ENCODE results near the gene SLC47A1. TPM values are rescaled to one million over a fixed set of nuclear protein-coding genes. Genes with fewer than 3 reads are reported as not detected.

SLC47A1 gene
- total and polyA plus RNA-seq, 9 donors = 2.1 to 89.9 (median 10.6) TPM

GRCh38 chr17:19583871-19584270 lies 50.2 kb downstream of the SLC47A1 start:
- Histone ChIP-seq H3K27me3 (no peaks in the 10 kb centered on the region), H3K36me3 (no peaks in the 10 kb centered on the region), H3K4me1 (ENCODE audit: insufficient read depth) (peaks cover 4% of the 10 kb centered on the region), H3K27ac (no peak overlapping the region), H3K9me3 (no peaks in the 10 kb centered on the region), H3K4me3 (no peak overlapping the region)
- no peak for DNase-seq
- intact Hi-C loops (cut with DNase I) = loop anchor here in 1 of 4 donors (5.0 kb wide), 1 partner anchor 52 kb away; the partner anchor contains the start of gene SLC47A1
- TF ChIP-seq EP300 (IDR thresholded peaks at IDR 0.05) (no peak), POLR2A (IDR thresholded peaks at IDR 0.05) (no peak), CTCF (IDR thresholded peaks at IDR 0.05) (no peak)
- 81 to 87% (median 85%) methylated on average over 8 of the region's 8 CpGs for WGBS, 3 donors

DNA sequence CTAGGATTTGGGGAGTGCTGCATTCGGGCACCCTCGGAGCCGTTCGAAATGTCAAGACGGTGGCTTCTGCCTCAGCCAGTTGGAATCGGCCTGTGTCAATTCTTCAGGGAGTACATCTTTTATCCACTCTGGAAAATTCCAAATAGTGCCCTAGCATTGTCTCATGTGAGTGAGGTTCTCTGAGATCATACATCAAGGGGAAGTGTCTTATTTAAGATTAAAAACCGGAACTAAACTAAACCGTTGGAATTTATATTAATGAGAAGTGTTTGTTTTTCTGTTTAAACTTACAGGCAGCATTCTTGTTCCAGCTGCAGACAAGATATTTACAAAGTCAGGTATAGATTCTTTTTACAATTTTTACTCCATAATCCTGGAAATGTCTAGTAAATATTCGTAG lies 56.8 kb downstream of the SLC47A1 start:
- TF ChIP-seq CTCF (IDR thresholded peaks at IDR 0.05) = no peak
- TF ChIP-seq EP300 (IDR thresholded peaks at IDR 0.05) = no peak
- no peak for TF ChIP-seq POLR2A (IDR thresholded peaks at IDR 0.05)
- no peak overlapping the region for H3K4me3 ChIP-seq
- no peaks in the 10 kb centered on the region for H3K9me3 ChIP-seq
- H3K27me3 ChIP-seq = no peaks in the 10 kb centered on the region
- H3K4me1 ChIP-seq (ENCODE audit: insufficient read depth) = no peaks in the 10 kb centered on the region
- intact Hi-C loops (cut with DNase I) = no loop called here
- no peak for DNase-seq
- H3K36me3 ChIP-seq = no peaks in the 10 kb centered on the region
- H3K27ac ChIP-seq = no peak overlapping the region
- 77 to 80% (median 79%) methylated on average over 9 of the region's 9 CpGs for WGBS, 3 donors

- Histone ChIP-seq H3K27me3 (no peaks in the 10 kb centered on the region), H3K4me3 (no peak overlapping the region), H3K4me1 (ENCODE audit: insufficient read depth) (no peaks in the 10 kb centered on the region), H3K36me3 (no peaks in the 10 kb centered on the region), H3K27ac (no peak overlapping the region), H3K9me3 (no peaks in the 10 kb centered on the region)
- WGBS, 3 donors = 82 to 87% (median 86%) methylated on average over 8 of the region's 8 CpGs
- TF ChIP-seq CTCF (IDR thresholded peaks at IDR 0.05) (no peak), POLR2A (IDR thresholded peaks at IDR 0.05) (no peak), EP300 (IDR thresholded peaks at IDR 0.05) (no peak)
- intact Hi-C loops (cut with DNase I) = no loop called here
- no peak for DNase-seq
Observed at GRCh38 chr17:19590912-19591551, 57.4 kb downstream of the SLC47A1 start.

DNA sequence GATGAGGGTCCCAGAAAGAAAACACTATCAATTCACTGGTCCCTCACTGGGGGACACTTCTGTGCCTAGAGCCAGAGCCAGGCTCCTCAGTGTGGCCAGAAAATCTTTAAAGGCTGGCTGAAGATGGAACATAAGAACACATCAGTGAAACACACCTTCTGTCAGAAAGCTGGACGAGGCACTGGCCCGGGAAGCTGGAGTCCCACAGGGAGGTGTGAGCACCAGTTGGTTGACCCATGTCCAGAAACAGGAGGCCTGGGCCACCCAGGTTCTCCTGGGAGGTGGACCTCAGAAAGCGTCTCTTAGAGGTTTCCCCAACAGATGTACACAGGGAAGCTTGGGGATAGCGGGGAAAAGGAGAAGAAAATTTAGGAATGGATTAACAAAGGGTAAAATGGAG lies 58.7 kb downstream of the SLC47A1 start:
- no peak for DNase-seq
- Histone ChIP-seq H3K27me3 (no peaks in the 10 kb centered on the region), H3K36me3 (no peaks in the 10 kb centered on the region), H3K4me3 (no peak overlapping the region), H3K9me3 (no peaks in the 10 kb centered on the region), H3K4me1 (ENCODE audit: insufficient read depth) (no peaks in the 10 kb centered on the region), H3K27ac (no peak overlapping the region)
- intact Hi-C loops (cut with DNase I) = no loop called here
- no peak for TF ChIP-seq POLR2A (IDR thresholded peaks at IDR 0.05)
- no peak for TF ChIP-seq EP300 (IDR thresholded peaks at IDR 0.05)
- no peak for TF ChIP-seq CTCF (IDR thresholded peaks at IDR 0.05)
- WGBS, 3 donors = 77 to 92% (median 87%) methylated on average over 4 of the region's 4 CpGs
